Prostate gland (tissue), 2 donors: ENCODE measurements around the gene FHIT.

Experiments
- POLR2A ChIP-seq: fragments of 450-650 bp; IDR thresholded peaks from one replicate; pipeline ENCODE4 v1.6.1; 2016; ENCODE audit warnings: antibody characterized with exemption, mild to moderate bottlenecking
- TF ChIP-seq, protein P1 (sequence below), 4 experiments: fragments of 200-600 bp in 2 of 4; fragments of 450-650 bp in 2 of 4; sonication (generic) in 2 of 4; IDR thresholded peaks; 1 replicate in 3 of 4; 2 replicates in 1 of 4; pipeline ENCODE4 v1.5.1; 2016 to 2019; ENCODE audit warnings: antibody characterized with exemption in 4 of 4, mild to moderate bottlenecking in 2 of 4, moderate library complexity in 2 of 4

DNA sequence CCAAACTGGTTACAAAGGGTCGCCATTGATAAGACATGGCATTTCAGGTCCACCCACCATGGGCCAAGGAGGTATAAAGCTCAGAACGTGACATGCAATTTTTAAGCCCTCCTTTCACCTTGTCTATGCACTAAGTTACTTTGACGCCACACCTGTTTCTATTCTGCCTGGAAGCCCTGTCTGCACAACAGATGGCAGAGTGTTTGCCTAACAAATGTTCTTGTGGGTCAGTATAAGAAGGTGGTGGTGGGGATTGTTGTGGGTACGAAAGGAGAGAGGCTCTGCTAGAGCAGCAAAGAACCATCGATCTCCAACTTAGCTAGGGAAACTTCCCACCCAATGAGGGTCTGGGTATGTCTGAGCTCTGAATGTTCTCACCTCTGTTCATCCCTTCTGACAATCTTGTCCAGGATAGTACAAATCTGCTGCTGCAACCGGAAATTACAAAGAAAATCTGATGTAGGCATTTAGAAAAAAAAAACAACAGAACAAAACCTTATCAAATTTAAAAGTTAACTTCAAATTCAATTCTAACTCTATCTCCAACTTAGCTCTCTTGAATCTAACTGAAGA, 1256.4 kb downstream of the FHIT start:
- no peak for TF ChIP-seq POLR2A
- TF ChIP-seq, protein P1, sequence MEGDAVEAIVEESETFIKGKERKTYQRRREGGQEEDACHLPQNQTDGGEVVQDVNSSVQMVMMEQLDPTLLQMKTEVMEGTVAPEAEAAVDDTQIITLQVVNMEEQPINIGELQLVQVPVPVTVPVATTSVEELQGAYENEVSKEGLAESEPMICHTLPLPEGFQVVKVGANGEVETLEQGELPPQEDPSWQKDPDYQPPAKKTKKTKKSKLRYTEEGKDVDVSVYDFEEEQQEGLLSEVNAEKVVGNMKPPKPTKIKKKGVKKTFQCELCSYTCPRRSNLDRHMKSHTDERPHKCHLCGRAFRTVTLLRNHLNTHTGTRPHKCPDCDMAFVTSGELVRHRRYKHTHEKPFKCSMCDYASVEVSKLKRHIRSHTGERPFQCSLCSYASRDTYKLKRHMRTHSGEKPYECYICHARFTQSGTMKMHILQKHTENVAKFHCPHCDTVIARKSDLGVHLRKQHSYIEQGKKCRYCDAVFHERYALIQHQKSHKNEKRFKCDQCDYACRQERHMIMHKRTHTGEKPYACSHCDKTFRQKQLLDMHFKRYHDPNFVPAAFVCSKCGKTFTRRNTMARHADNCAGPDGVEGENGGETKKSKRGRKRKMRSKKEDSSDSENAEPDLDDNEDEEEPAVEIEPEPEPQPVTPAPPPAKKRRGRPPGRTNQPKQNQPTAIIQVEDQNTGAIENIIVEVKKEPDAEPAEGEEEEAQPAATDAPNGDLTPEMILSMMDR (IDR thresholded peaks at IDR 0.05): no peak
